Mesothelial cell of epicardium (in vitro differentiated cells): Measurements from ENCODE around the gene ANO2. TPM values are rescaled to one million over a fixed set of nuclear protein-coding genes. Genes with fewer than 3 reads are reported as not detected.
"Not testable (repeated sequence)": the region's sequence is repeated elsewhere in the genome, so short reads cannot be mapped to it uniquely, and the experiment has no call there.

Source experiments
- DNase-seq, 2 experiments: peaks; one replicate each; pipeline ENCODE4 v3.0.0; 2021; ENCODE audit warnings: low spot score in 2 of 2; ENCODE audit not compliant: unreplicated experiment in 2 of 2
- H3K27ac Mint-ChIP-seq: 2 replicates; pipeline ENCODE4 v1.8.0; 2021; ENCODE audit warnings: mixed read lengths
- H3K27me3 Mint-ChIP-seq: 2 replicates; pipeline ENCODE4 v1.8.0; 2021; ENCODE audit warnings: low read depth, mixed read lengths
- H3K36me3 Mint-ChIP-seq: 2 replicates; pipeline ENCODE4 v1.8.0; 2021; ENCODE audit warnings: mixed read lengths
- H3K4me1 Mint-ChIP-seq: 2 replicates; pipeline ENCODE4 v1.8.0; 2021; ENCODE audit warnings: mixed read lengths
- H3K4me3 Mint-ChIP-seq: 2 replicates; pipeline ENCODE4 v1.8.0; 2021; ENCODE audit warnings: mild to moderate bottlenecking, moderate library complexity, mixed read lengths
- H3K9me3 Mint-ChIP-seq: 2 replicates; pipeline ENCODE4 v1.8.0; 2021; ENCODE audit warnings: mixed read lengths
- CTCF ChIP-seq: fragments of 200-600 bp; sonication (generic); IDR thresholded peaks from one replicate; pipeline ENCODE4 v1.5.0; 2021; ENCODE audit warnings: antibody characterized with exemption; ENCODE audit not compliant: unreplicated experiment
- total RNA-seq: library from RNA; stranded (reverse); gene quantifications from 3 replicates; pipeline ENCODE4 v1.2.1, GENCODE V29; 2021

The ANO2 gene
- total RNA-seq, 1 donor from 2014 or later = 6.3 TPM

DNA sequence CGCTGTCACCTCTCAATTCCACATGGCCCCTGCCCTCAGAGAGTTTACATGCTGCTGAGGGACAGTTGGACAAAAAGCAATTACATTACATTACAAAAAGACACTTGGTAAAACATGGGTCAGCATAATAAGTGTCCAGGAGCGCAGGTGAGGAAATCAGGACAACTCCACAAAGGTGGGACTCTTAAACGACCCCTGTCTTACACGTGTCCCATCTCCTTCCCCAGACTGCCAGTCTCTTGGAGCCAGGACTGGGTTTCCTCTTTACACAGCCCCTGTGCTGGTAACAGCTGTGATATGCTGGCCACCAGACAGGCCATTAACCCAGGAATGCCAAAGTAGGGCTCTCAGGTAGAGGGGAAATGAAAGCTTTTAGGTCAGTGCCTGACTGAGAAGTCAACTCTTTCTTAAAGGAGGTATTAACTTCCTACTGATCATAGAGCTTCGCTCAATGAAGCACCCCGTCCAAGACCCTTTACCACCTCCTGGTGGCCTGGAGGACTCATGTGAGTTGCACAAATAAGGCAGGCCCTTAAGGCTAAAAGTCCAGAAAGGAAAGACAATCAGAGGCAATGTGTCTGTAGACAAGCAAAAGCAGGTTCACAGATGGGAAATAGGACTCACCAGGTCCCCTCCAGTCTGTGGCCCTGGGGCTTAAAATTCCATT is 55.5 kb downstream of the ANO2 start:
- H3K27ac Mint-ChIP-seq = no peak overlapping the region
- no peak for DNase-seq
- H3K9me3 Mint-ChIP-seq = peaks cover 21% of the 10 kb centered on the region

GRCh38 chr12:5888816-5889315 is 56.2 kb downstream of the ANO2 start:
- no peak for DNase-seq
- H3K36me3 Mint-ChIP-seq = no peaks in the 10 kb centered on the region
- H3K4me3 Mint-ChIP-seq = no peak overlapping the region
- H3K4me1 Mint-ChIP-seq = no peaks in the 10 kb centered on the region
- peaks cover 26% of the 10 kb centered on the region for H3K27me3 Mint-ChIP-seq
- TF ChIP-seq CTCF = no peak
- H3K9me3 Mint-ChIP-seq = peaks cover 15% of the 10 kb centered on the region
- H3K27ac Mint-ChIP-seq = no peak overlapping the region

More for the DNA sequence above, 55.5 kb downstream of the ANO2 start:
- no peaks in the 10 kb centered on the region for H3K4me1 Mint-ChIP-seq
- TF ChIP-seq CTCF = no peak
- no peaks in the 10 kb centered on the region for H3K36me3 Mint-ChIP-seq
- H3K27me3 Mint-ChIP-seq = peaks cover 26% of the 10 kb centered on the region
- H3K4me3 Mint-ChIP-seq = no peak overlapping the region

DNA sequence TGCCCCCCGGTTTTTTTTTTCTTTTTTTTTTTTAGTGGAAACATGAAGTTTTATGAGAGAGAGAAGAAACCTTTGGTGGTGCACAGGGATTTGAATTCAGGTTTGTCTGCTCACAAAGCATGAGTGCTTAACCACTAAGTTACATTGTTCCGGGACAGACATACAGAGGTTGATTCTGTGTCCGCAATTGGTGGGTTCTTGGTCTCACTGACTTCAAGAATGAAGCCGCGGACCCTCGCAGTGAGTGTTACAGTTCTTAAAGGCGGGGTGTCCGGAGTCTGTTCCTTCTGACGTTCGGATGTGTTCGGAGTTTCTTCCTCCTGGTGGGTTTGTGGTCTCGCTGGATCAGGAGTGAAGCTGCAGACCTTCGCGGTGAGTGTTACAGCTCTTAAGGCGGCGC is 57.2 kb downstream of the ANO2 start:
- DNase-seq, H3K9me3 Mint-ChIP-seq, H3K27ac Mint-ChIP-seq, H3K4me3 Mint-ChIP-seq, H3K36me3 Mint-ChIP-seq, H3K4me1 Mint-ChIP-seq: not testable (repeated sequence)
- peaks cover 27% of the 10 kb centered on the region for H3K27me3 Mint-ChIP-seq

DNA sequence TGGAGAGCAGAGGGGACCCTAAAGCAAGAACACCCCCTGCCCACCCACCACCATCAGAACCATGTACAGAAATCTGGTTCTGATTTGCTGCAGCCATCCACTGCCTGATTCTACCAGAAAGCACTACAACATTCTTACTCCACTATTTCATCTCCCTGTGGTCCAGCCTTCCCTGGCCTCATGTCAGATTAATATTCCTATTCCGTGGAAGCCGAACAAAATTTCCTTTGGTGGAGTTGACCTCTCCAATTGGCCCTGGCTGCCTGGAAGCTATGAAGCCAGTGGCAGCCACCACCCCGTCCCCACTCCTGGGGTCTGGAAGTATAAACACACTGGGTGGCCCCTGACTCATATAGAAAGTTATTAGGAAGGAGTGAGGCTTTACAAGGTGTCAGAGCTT is 60.2 kb downstream of the ANO2 start:
- no peak overlapping the region for H3K27ac Mint-ChIP-seq
- peaks cover 38% of the 10 kb centered on the region for H3K27me3 Mint-ChIP-seq
- no peaks in the 10 kb centered on the region for H3K36me3 Mint-ChIP-seq
- no peak for TF ChIP-seq CTCF
- no peaks in the 10 kb centered on the region for H3K4me1 Mint-ChIP-seq
- no peak overlapping the region for H3K4me3 Mint-ChIP-seq
- DNase-seq = no peak
- H3K9me3 Mint-ChIP-seq = no peaks in the 10 kb centered on the region

DNA sequence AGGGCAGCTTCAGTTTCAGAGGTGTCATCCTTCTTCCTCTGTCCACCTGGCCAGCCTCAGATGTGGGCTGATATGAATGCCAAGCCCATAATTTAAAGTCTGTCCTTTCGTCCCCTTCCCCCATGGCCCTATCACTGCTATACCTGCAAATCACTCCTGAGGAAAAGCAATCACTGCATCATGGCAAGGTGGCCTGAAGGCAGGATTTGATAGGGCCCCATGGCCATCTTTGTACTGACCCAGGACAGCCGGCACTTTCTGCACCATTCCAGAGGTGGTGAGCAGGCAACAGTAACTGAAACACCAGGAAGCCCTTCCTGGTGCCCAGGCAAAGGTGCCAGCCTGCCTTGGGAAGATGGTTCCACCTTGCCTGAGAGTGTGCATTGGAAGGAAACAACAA is 60.8 kb downstream of the ANO2 start:
- DNase-seq = no peak
- H3K27me3 Mint-ChIP-seq = peaks cover 38% of the 10 kb centered on the region
- no peaks in the 10 kb centered on the region for H3K36me3 Mint-ChIP-seq
- no peak for TF ChIP-seq CTCF
- no peak overlapping the region for H3K27ac Mint-ChIP-seq
- no peak overlapping the region for H3K4me3 Mint-ChIP-seq
- H3K9me3 Mint-ChIP-seq = no peaks in the 10 kb centered on the region
- H3K4me1 Mint-ChIP-seq = no peaks in the 10 kb centered on the region

DNA sequence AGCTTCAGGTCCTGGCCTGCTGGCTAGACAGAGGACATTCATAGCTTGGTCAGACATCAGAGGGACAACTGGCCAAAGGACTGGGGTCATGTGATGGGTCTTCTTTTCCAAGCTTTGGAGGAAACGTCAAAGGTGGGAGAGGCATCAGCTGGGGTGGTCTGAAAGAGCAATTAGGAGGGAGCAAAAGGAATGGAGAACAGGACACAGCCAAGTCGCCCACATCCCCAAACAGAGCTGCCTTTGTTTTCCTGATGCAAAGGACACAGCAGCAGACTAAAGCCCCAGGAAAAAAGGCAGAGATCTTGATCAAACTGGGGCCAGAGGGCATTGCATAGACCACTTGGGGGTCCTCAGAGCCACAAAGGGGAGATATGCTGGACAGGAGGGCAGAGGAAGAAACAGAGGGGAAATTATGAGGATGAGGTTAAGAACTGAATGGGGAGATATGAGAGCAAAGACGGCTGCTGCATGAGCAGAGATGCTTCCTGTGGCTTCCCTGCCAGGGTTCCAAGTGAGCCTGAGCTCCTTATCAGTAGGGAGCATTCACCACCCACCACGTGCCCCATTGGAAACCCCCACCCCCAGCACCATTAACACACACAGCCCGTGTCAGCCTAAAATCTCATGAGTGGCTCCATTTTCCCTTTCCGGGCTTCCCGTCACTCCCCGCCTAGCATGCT is 62.4 kb downstream of the ANO2 start:
- Mint-ChIP-seq H3K36me3 (no peaks in the 10 kb centered on the region), H3K27me3 (peaks cover 35% of the 10 kb centered on the region), H3K27ac (no peak overlapping the region), H3K9me3 (no peaks in the 10 kb centered on the region), H3K4me3 (no peak overlapping the region), H3K4me1 (no peaks in the 10 kb centered on the region)
- DNase-seq = no peak
- no peak for TF ChIP-seq CTCF
